GM21723 (cell line): Measurements from ENCODE around the gene NOSIP.

Experiments
- ATAC-seq: cut with Tn5 transposase; IDR thresholded peaks from one replicate; pipeline ENCODE4 v1.9.1; 2021; ENCODE audit warnings: mild to moderate bottlenecking, moderate library complexity; ENCODE audit not compliant: unreplicated experiment

The NOSIP gene

DNA sequence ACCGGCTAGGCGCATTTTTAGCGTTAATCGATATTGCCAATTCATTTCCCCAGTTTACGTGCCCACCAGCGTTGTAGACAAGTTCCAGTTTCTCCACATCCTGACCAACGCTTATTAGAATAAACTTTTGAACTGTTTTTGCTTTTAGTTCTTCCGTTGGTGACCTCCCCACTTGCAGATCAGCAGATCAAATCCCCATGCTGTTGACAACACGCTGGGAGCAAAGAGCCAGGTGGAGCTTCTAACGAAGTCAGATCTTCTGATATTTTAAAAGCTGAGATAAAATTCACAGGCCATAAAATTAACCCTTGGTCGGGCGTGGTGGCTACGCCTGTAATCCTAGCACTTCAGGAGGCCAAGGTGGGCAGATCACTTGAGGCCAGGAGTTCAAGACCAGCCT lies 31.3 kb downstream of the NOSIP start:
- ATAC-seq = no peak

DNA sequence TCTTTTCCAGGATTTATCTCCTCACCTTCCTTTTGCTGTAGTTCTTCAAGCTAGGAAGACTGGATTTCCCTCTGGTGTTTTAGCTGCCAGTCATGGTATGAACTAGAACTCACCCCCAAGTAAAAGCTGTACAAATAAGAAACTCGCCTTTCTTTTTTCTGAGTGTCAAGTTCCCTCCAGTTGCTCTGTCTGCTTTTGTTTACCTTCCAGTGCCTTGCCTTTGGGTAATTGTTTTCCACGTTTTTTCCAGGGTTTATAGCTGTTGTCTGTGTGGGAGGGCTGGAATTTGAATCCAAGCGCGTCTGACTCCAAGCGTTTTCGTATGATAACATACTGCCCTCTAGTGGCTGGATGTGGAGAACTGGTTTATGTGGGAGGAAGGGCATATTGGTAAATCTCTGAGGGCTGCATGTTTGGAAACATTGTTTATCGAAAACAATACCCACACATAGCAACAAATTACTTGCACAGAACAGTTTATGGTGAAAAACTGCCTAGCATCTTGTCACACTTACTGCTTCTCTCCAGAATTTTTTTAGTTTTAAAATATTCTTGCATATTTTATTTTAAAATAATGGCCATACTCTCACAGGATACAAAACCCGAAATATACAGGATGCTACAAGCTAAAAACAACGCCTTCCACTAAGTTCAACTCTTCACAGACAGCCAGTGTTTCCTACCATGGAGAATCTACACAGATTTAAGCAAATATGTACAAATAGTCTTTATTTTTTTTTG lies 33.4 kb downstream of the NOSIP start:
- no peak for ATAC-seq

DNA sequence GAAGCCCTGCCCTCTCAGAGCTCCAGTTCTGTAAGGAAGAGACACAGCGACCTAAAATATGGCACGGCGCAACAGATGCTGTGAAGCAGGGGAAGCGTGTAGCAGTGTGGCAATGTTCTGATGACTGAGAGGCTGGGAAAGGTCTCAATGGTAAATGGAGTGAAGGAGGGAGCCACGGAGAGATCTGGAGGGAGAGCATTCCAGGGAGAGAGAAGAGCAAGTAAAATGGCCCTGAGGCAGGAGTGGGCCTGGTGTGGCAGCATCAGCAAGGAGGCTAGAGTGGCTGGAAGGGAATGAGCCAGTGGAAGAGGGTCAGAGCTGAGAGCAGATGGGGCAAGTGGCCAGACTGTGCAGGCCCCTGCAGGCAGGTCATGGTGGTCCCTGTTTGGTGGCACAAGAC lies 36.2 kb downstream of the NOSIP start:
- ATAC-seq = no peak

DNA sequence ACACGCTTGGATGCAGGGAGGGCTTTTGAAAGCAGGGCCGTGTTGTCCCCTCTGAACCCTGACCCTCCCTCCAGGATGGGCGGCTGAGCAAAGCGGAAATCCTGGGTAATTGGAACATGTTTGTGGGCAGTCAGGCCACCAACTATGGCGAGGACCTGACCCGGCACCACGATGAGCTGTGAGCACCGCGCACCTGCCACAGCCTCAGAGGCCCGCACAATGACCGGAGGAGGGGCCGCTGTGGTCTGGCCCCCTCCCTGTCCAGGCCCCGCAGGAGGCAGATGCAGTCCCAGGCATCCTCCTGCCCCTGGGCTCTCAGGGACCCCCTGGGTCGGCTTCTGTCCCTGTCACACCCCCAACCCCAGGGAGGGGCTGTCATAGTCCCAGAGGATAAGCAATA lies 37.3 kb downstream of the NOSIP start:
- ATAC-seq = no peak

DNA sequence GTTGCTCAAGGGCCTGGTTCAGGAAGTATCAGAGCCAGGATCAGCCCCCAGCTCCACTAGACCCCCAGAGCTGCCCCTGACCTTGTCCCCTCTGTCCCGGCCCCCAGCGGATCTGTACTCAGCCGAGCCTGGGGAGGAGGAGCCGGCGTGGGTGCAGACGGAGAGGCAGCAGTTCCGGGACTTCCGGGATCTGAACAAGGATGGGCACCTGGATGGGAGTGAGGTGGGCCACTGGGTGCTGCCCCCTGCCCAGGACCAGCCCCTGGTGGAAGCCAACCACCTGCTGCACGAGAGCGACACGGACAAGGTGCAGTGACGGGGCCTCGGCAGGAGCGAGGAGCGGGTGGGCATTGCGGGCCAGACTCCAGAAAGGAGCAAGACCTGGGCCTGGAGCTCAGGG lies 37.9 kb downstream of the NOSIP start:
- no peak for ATAC-seq

DNA sequence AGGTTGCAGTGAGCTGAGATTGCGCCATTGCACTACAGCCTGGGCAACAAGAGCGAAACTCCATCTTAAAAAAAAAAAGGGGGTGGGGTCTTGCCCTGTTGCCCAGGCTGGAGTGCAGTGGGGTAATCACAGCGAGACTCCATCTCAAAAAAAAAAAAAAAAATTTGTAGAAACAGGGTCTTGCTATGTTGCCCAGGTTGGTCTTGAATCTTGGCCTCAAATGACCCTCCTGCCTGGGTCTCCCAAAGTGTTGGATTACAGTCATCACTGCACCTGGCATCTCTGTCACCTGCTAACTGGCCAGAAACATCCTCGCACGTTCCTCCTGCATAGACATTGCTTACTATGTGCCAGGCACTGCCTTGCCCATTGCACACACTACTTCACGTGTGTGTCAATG lies 38.4 kb downstream of the NOSIP start:
- ATAC-seq = no peak

DNA sequence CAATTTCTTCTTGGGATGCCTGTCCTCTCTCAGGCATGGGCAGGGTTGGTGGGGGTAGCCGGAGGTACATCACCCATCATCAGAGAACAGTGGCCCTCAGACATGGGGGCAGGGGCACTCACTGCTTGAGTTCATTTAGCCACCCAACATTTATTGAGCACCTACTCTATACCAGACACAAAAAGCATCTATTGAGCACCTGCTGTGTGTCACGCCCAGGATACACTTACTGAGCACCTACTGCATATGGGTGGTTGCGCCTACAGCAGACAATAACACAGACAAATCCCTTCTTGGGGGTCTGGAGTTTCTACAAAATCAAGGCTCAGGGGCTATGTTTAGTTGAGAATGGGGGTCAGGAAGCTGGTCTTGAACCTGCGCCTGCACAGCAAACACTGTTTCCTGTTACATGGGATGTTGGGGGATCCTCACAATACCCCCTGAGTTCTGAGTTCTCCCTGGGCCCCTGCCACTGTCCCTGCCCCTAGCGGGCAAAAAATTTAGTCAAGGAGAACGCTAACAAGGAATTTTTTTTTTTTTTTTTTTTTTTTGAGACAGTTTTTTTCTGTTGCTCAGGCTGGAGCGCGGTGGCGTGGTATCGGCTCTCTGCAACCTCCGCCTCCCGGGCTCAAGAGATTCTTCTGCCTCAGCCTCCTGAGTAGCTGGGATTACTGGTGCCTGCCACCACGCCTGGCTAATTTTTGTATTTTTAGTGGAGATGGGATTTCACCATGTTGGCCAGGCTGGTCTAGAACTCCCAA lies 41.0 kb downstream of the NOSIP start:
- ATAC-seq = no peak

DNA sequence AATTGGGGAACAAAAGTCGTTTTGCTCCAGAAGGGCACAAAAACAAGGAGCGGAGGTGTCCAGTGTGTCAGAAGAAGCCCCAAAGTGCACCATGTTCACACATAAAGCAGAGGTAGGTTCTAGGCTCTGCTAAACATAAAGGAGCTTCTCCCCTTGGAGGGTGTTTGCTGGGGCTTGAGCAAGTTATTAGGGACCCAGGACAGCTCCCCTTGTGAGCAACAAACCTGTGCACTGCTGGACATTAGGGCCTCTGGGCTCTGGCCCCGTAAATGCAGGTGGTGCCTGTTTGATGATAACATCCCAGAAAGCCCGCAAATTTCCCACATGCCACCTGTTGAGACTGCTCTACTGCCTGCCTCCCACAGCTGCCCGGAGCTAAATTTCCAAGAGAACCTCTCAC lies 41.7 kb downstream of the NOSIP start:
- ATAC-seq = no peak

DNA sequence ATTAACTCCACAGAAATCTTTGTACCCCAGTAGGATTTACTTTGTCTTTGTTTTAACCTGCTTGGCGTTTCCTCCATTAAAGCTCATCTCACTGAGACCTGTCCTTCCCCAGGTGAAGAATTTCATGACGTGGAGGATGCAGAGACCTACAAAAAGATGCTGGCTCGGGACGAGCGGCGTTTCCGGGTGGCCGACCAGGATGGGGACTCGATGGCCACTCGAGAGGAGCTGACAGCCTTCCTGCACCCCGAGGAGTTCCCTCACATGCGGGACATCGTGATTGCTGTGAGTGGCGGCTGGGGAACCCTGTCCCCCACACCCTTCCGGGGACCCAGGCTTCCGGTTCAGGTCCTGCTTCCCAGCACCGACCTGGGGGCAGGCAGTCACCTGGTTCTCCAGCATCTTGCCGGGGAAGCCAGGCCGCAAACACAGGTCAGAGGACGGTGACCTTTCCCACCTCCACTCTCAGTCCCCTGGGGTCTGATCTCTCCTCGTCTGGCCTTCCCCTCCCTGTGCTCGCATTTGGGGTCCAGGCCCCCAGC lies 43.4 kb downstream of the NOSIP start:
- no peak for ATAC-seq

DNA sequence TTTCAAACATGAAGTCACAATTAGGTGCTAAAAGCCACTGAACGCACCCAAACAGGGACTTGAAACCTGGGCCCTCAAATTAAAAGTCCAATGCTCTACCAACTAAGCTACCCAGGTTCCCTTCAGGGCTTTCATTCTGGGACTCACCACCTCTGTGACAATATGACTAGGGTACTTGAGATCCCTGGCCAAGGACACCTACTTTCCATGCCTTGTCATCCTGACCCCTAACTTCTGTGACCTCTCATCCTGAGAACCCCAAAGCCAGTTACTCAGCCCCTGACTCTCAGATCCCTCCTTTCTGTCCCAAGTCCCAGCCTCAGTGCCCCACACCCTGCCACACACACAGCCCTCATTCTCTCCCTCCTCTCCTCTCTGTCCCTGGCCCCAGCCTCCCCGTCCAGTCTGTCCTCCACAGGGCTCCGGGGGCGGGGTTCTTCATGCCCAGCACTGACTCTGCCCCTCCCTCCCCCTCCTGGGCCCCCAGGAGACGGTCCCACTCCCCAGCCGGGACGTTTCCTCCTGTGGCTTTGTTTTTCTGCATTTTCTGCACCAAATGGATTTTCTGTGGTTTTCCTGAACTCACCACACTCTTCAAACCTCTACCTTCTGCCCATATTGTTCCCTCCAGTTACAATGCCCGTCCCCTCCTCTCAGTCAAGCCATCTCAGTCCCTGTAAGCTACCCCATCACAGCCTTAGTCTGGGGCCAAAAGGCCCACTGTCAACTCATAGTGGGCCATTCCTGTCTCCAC lies 45.5 kb downstream of the NOSIP start:
- ATAC-seq = no peak

DNA sequence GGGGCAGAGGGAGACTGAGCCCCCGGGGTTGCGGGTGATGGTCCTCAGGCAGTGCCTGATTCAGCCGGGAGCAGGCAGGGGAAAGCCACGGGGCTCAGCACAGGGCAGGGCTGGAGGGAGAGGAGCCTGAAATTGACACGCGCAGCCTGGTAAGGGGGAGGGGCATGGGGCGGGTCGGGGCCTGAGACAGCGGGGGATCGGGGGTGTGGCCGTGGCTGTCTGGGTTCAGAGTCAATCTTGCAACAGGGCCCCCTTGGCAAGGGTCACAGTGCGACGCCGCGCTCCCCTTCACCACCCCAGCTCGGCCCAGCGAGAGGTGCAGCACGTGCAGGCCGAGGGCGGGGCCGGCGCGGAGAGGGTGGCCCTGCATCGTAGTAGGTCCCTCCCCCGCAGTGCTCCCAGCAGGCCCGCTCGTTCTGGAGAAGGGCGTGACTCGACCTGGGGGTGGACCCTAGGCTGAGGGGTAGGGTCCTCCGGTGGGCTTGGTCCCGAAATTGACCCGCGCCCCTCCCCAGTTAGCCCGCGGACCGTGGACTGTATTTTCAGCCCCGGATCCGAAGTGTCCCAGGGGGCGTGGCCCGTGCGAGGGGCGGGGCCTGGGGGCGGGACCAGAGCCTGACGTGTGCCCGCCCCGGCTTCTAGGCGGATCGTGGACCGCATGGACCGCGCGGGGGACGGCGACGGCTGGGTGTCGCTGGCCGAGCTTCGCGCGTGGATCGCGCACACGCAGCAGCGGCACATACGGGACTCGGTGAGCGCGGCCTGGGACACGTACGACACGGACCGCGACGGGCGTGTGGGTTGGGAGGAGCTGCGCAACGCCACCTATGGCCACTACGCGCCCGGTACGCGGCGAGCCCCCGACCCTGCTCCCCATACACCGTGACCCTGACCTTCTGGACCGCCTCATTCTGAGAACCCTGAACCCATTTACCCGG lies 46.5 kb downstream of the NOSIP start:
- ATAC-seq = peak; percentile 74

DNA sequence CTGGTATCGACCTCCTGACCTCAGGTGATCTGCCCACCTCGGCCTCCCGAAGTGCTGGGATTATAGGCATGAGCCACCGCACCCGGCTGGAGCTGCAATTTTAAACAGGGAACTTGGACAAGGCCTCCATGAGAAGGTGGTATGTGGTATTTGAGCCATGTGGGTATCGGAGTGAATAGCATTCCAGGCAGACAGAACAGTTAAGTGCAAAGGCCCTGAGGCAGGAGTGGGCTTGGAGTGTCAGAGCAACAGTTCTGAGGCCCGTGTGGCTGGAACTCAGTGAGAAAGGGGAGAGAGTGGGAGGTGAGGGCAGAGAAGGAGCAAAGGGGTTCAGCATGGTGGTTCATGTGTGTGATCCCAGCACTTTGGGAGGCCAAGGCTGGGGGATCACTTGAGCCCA lies 49.6 kb downstream of the NOSIP start:
- ATAC-seq = no peak

DNA sequence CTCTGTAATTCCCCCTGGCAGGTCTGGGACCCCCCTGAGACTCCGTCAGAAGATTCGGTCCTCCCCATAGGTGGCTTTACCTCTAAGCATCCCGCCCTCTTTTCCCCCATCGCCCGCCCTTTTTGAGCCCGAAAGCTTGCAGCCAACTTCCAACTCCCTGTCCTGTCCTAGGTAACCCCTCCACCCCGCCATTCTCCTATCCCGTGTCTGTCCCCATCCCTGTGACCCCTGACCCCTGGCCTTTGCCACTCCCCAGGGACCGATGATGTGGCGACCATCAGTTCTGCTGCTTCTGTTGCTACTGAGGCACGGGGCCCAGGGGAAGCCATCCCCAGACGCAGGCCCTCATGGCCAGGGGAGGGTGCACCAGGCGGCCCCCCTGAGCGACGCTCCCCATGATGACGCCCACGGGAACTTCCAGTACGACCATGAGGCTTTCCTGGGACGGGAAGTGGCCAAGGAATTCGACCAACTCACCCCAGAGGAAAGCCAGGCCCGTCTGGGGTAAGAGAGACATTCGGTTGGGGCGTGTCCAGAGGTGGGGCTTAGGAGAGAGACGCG lies 52.1 kb downstream of the NOSIP start:
- ATAC-seq = no peak

DNA sequence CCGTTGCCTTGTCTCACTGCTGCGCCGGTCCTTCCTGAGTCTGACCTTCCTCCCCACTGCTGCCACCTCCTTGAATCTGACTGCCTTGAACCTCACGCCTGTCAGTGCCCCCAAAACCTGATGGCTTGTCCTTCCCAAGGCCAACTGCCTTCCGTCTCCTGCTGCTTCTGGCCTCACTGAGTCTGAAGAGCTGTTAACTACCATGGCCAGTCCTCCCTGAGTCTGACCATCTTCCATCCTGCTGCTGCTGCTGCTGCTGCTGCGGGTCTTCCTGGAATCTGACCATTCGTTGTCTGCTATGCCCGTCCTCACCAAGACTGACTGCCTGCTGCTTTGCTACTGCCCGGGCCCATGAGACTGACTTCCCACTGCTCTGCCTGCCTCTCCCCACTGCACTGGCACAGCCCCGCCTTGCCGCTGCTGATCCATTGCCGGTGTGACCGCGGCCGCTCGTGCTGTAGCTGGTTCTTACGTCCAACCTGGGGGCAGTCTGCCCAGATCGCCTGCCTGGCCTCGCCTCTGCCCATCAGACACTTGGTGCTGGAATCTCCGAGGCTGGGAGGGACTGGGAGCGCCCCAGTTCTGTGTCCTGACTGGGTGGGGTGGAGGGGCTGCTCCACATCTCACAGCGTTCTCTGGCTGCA lies 55.4 kb downstream of the NOSIP start:
- ATAC-seq = no peak

DNA sequence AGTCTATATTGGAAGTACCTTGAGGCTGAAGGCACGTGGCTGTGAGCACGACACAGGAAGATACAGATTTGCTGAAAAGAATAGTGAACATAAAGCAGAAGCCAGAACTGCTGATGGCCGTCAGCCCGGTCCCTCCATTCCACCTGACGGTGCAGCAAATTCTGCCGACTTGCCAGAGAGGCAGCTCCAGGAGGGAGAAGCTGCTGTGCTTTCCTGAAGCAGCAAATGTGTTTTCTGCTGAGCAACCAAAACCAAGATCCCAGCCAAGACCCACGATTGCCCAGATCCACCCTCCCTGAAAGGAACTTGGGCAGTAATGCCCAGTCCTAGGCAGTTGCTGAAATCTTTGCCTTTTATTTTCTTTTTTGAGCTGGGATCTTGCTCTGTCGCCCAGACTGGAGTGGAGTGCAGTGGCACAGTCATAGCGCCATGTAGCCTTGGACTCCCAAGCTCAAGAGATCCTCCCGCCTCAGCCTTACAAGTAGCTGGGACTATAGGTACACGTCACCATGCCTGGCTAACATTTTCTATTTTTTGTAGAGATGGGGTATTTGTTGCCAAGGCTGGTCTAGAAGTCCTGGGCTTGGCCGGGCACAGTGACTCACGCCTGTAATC lies 59.5 kb downstream of the NOSIP start:
- ATAC-seq = no peak

DNA sequence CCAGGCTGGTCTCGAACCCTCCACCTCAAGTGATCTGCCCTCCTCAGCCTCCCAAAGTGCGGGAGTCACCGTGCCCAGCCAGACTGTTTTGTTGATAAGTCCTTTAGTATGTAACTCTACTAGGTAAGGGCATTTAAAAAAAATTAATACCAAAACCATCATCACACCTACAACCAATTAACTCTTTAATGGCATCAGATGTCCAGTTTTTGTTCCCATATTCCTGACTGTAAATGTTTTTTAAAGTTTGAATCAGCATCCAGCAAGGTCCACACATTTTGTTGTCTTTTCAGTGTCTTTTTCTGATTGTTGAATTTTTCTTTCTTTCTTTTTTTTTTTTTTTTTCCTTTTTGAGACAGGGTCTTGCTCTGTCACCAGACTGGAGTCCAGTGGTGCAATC lies 62.3 kb downstream of the NOSIP start:
- ATAC-seq = no peak

DNA sequence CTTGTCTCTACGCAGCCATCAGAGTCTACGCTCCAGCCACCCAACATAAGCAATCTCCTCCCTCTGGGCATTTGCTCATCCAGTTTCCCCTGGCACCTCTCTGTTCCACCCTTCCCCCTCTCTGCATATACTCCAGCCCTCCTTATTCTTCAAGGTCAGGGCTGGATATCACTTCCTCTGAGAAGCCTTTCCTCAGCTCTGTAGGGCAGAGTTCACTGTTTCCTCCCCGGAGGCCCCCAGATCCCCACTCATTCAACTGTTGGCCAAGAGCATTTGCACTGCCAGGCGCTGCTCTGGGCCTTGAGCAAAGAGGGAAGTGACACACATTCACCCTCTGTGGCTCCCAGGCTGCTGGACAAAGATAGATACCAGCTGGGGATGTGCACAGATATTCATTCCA lies 64.6 kb downstream of the NOSIP start:
- ATAC-seq = no peak

DNA sequence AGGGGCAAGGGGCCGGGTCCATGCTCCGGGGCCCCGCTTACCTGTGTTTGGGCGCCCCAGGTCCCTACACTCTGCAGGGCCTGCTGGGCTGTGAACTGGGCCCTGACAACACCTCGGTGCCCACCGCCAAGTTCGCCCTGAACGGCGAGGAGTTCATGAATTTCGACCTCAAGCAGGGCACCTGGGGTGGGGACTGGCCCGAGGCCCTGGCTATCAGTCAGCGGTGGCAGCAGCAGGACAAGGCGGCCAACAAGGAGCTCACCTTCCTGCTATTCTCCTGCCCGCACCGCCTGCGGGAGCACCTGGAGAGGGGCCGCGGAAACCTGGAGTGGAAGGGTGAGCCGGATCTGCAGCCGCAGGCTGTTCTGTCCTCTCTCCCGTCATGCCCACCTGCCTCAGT lies 66.2 kb downstream of the NOSIP start:
- ATAC-seq = no peak

DNA sequence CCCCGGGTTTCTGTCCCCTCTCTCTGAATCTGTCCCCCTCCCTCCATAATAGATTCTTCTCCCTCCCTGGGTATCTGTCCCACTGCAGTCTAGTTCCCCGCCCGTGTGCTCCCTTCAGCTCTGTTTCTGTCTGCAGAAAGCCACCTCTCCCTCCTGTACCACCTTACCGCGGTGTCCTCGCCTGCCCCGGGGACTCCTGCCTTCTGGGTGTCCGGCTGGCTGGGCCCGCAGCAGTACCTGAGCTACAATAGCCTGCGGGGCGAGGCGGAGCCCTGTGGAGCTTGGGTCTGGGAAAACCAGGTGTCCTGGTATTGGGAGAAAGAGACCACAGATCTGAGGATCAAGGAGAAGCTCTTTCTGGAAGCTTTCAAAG lies 66.6 kb downstream of the NOSIP start:
- no peak for ATAC-seq
